Measurements from ENCODE around the gene NKD1.

DNA sequence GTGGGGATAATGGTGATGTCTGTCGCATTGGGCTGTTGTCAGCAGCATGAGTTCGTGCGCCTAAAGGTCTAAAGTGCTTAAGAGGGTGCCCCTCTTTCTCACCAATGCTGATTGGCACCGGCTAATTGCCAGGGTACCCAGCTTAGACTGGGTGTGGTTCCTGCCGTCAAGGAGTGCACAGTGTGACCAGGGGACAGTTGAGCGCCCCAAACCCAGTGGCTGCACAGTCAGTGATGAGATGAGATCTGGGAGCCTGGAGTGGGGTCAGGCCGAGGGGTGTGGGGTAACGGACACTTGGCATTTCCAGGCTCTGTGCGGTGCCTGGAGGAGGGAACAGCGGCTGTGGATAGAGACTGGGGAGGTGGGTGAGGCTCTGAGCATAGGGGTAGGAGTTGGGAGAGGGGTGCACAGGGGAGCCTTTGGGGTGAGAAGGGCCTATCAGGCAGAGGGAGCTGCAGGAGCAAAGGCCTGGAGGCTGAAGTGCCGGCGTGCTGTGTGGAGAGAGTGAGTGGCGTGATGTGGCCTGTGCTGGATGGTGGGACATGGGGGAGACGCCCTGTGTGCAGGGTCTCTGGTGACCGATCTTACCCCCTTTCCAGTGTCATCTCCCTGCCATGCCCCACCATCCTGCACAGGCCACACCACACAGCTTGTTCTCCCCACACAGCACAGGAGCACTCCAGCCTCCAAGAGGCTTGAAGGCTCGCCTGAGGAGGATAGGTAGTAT is 74.6 kb downstream of the NKD1 start:
- TF ChIP-seq, protein P1, sequence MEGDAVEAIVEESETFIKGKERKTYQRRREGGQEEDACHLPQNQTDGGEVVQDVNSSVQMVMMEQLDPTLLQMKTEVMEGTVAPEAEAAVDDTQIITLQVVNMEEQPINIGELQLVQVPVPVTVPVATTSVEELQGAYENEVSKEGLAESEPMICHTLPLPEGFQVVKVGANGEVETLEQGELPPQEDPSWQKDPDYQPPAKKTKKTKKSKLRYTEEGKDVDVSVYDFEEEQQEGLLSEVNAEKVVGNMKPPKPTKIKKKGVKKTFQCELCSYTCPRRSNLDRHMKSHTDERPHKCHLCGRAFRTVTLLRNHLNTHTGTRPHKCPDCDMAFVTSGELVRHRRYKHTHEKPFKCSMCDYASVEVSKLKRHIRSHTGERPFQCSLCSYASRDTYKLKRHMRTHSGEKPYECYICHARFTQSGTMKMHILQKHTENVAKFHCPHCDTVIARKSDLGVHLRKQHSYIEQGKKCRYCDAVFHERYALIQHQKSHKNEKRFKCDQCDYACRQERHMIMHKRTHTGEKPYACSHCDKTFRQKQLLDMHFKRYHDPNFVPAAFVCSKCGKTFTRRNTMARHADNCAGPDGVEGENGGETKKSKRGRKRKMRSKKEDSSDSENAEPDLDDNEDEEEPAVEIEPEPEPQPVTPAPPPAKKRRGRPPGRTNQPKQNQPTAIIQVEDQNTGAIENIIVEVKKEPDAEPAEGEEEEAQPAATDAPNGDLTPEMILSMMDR (IDR thresholded peaks at IDR 0.05): no peak
- TF ChIP-seq POLR2A (IDR thresholded peaks at IDR 0.05) (no peak), POLR2AphosphoS5 (IDR thresholded peaks at IDR 0.05) (no peak)

Data from stomach (tissue), 4 donors.